ENCODE results near the gene DOCK2.
"Not testable (repeated sequence)": the region's sequence is repeated elsewhere in the genome, so short reads cannot be mapped to it uniquely, and the experiment has no call there.

Gene DOCK2

DNA sequence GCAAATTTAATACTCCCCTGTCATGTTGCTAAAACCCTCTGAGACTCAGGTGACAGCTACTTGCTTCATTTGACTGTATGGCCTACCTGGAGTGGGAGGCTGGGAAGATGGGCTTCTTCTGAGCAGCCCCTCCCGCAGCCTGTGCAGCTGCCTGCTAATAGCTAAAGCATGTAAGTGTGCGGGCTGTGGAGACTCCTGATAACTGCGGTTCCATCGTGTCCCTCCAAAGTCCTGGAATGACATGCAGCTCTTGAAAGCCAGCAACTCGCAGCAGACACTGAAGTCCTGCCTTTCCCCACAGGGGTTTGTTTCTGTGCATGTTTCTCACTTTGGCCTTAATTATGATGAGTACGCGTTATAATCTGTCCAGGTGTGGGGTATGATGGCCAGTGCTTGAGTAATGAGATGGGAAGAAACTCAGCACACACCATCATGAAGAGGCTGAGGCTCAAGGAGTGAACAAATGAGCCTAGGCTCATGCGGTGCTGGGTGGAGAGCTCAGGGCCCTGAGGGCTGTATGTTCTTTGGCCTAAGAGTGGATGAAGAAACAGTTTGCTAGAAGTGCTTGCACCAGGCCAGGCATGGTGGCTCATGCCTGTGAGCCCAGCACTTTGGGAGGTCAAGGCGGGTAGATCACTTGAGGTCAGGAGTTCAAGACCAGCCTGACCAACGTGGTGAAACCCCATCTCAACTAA, 119.1 kb downstream of the DOCK2 start:
- DNase-seq (ENCODE audit: low read depth), result no peak

DNA sequence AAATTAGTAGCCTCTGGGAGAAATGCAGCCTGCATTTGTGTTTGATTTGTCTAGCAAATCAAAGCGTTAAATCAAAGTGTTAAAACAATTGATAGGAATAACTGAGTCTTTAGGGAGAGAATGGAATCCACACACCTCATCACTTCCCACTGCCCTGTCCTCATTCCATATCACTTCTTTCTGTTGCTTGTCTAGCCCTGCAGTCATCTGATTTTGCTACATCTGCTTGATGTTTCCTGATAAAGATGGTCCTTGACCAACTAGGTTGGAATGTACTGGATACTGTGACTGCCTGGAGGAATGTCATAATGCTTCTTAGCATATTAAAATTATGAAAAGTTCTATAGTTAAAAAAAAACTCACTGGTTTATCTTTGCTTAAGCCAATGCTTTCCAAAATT, 119.9 kb downstream of the DOCK2 start:
- no peak for DNase-seq (ENCODE audit: low read depth)

DNA sequence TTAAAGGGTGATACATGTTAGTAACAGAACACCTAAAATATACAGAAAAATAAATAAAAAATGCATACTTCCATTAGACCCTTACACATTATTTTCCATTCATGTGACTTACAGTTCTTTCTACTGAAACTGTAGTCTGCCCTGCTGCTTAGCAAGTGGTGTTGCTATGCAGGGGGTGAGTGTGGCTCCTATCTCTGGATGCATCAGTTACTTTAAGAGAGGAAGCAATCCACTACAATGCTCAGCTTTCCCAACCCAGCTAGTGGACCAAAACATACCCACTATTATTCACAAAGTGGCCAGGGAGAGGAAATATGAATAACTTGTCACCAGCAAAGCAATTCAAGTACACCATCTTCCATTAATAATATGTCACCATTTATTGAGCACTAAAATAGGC, 121.8 kb downstream of the DOCK2 start:
- no peak for DNase-seq (ENCODE audit: low read depth)

GRCh38 chr5:169760229-169760628, 123.2 kb downstream of the DOCK2 start:
- DNase-seq (ENCODE audit: low read depth), result no peak

DNA sequence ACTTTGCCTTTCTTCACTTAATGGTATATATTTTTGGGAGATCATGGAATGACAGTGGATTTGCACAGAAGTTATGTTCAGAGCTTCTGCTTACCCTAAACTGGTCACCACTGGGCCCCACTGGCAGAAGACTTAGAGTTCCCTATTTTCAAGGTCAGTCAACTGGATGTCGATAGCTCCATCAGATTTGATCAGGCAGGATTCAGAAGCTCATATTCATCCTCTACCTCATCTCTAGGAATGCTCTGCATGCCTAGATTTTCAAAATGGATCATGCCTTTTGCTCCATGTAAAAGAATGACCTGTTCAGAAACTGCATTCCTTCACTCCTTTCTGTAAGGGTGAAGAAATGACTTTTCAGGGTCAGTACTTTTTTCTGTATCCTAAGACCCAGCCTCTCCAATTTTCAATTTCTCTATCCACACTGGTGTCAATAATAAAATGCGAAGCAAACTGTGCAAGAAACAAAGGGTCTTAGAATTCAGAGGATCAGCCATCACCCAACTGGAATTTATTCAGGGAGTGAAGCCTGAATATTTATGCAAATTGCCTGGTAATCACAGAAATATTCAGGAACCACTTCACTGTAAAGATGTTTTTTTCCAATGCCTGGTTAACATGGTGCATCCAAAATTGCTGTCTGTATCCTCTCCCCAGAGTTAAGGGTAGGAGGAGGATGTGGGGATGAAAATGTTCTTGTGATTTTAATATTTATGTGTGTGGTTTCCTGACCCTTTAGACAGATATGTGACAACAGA, 125.4 kb downstream of the DOCK2 start:
- DNase-seq (ENCODE audit: low read depth), result no peak

- DNase-seq (ENCODE audit: low read depth), result no peak
Observed at GRCh38 chr5:169763376-169764017, 126.4 kb downstream of the DOCK2 start.

- DNase-seq (ENCODE audit: low read depth), result no peak
Observed at GRCh38 chr5:169764018-169764378, 126.9 kb downstream of the DOCK2 start.

DNA sequence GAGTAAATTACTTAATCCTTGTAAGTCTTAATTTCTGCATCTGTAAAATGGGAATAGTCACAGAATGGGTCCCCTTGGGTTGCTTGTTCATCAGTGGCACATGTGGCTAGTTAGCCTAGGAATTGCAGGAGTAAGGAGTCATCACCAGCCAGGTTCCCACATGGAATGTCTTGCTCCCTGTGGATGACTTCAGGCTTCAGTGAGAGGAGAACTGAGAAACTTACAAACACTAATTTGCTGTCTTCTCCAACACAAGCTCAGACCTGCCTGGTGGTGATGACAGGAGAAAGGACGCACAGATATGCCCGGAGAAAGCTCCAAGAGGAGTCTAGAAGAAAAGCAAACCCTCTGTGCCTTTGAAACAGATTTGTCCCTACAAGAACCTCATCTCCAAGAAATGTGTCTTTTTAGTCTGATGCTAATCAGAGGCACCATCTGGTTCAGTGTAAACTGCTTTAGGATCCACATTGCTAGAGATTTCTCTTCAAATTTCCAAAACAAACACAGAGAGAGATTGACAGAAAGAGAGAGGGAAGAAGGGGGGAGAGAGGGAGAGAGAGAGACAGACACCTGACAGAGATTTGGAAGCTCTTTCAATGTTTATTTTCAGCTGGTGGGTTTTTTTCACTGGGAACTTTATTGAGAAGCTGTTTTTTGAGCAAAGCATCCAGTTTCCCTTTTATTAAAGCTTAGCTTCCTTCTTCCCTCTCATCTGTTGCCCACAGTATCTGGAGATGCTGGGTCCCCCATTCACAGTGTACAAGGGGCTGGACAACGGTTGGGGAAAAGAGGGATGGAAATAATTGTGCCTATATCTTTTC, 128.3 kb downstream of the DOCK2 start:
- no peak for DNase-seq (ENCODE audit: low read depth)

- not testable (repeated sequence) for DNase-seq (ENCODE audit: low read depth)
Observed at GRCh38 chr5:169766943-169767342, 129.9 kb downstream of the DOCK2 start.

- DNase-seq (ENCODE audit: low read depth), result no peak
Observed at GRCh38 chr5:169767938-169768337, 130.9 kb downstream of the DOCK2 start.

DNA sequence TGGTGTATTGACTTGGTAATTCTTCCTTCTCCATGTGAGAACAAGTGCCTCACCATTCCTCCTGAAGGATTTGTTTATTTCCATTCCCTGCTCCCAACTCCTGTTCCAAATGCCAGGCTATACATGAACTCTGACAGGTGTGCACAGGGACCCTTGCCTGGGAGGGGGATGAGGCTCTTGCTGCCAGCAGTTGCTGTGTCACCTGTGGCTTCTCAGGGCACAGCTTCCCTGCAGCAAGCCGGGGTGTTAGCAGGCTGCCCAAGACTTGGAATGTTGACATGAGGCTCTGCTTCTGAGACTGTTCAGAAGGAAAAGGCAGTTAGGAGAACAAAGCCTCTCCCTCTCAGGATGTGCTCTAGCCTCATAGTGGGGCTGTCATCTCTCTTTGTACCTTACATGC, 131.3 kb downstream of the DOCK2 start:
- DNase-seq (ENCODE audit: low read depth), result no peak

- DNase-seq (ENCODE audit: low read depth), result no peak
Observed at GRCh38 chr5:169770109-169770508, 133.0 kb downstream of the DOCK2 start.

DNA sequence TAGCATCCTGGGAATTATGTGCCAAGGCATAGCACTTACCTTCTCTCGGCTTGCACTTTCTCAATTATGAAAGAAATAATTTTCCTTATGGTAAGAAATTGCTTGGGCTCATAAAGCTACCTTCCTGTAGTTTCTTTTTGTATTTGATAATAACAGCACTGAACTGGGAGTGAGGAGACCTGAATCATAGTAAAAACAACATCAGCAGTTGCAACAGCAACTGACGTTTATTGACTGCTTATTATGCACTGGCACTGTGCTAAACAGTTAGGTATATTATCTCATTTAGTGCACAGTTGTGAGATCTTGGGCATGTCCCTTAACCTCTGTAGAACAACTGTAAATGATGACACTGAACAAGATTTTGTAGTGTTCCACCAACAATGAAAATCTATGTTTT, 135.2 kb downstream of the DOCK2 start:
- DNase-seq (ENCODE audit: low read depth), result no peak

- DNase-seq (ENCODE audit: low read depth), result no peak
Observed at GRCh38 chr5:169772688-169773087, 135.6 kb downstream of the DOCK2 start.

DNA sequence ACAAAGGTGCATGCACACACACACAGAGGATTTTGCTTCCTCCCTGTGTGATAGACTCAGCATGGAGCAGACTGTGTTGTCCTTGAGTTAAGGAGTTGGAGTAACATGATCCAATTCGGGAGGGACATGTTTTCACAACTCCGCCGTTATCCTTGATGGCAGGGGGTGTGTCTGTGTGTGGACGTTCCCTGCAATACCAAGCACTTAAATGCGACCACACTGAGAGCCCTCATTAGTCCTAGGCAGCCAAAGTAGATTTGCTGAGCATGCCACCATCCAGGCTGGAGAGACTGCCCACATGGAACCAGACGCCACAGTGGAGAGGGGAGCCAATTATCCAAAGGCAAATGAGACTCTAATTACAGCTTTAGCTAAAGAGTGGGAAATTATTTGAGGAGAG, 140.1 kb downstream of the DOCK2 start:
- DNase-seq (ENCODE audit: low read depth), result no peak

GRCh38 chr5:169778622-169779596, 141.8 kb downstream of the DOCK2 start:
- no peak for DNase-seq (ENCODE audit: low read depth)

DNA sequence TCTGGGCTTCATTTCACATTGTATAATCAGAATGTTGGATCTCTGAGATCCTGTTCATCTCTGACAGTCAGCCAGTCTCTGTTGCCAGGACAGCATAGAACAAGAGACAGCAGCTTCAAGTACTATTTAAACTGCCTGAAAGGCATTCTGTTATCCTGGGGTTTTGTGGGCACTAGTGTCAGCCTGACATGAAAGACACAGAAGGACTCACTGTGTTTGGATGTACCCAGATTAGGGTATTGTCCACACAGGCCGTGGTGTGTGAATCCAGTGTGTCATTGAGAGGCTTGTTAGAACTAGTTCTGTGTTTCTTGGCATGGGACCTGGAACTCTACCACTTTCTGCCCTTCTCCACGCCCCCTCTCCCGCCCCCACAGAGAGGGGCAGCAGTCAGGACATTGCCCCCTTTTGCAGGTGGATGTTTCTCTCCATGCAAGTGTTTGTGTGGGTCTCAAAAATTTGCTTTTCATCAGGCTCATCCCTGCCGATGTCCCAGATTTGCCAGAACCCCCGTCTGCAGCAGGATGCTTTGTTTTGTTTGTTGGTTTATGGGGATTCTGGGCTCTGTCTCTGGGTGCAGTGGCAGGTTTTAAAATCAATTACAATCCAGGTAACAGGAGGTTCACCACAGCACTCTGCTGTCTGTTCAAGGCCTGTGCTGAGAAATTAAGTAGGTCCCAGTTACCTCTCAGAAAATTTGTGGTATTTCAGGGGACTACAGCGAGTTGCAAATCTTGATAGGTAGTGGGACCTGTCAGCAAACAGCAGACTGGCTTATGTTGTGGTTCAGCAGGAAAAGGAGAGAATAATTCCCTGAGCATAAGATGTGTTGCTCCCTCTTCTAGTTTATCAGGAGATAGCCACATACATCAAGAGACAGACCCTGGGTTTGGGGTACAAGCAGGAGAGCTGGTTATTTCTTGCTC, 144.6 kb downstream of the DOCK2 start:
- DNase-seq (ENCODE audit: low read depth), result no peak

DNA sequence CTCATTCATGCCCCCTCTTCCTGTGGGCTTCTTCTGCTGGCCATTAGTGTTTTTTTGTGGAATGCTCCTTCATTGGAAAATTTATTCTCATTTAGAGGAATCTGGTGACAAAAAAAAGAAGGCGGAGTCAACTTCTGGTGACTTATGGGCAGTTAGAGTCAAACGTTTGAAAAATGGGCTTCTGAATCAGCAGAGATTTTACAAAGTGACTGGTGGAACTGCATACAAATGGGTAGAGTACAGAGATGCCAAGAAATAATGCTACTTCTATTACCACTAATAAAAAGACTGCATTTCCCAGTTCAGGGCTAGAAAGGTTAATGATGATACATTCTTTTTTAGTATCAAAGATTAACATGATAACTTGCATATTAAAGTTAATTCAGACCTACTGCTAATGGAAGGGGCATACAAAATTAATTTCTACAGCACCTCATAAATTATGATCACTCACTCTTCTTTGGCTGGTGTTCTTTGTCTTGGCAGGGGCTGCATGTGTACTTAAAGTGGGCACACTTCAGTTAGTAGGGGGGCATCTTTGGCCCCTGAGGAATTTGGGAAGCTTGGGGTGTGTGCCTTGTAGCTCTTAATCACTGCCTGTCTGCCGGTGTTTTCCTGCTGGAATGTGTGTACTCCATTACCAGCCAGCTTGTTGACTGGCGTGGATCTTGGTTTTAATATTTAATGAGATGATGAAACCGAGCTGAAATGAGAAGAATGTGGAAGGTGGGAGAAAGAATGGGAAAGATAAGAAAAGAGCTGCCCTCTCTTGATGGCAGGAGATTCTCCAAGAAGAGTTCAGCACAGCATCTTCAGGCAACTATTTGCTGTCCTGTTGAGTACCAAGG, 148.9 kb downstream of the DOCK2 start:
- no peak for DNase-seq (ENCODE audit: low read depth)

GRCh38 chr5:169788168-169788567, 151.1 kb downstream of the DOCK2 start:
- DNase-seq (ENCODE audit: low read depth), result no peak
